SH-SY5Y (cell line): ENCODE measurements around the gene TMEM87A.

Experiments used
- GATA2 ChIP-seq: IDR thresholded peaks from 2 replicates; pipeline ENCODE4 v1.6.1; 2011; ENCODE audit warnings: mild to moderate bottlenecking, low read depth, low read length
- GATA3 ChIP-seq: IDR thresholded peaks from 2 replicates; pipeline ENCODE4 v1.6.1; 2011; ENCODE audit warnings: low read depth, mild to moderate bottlenecking, low read length, moderate library complexity

Gene TMEM87A

DNA sequence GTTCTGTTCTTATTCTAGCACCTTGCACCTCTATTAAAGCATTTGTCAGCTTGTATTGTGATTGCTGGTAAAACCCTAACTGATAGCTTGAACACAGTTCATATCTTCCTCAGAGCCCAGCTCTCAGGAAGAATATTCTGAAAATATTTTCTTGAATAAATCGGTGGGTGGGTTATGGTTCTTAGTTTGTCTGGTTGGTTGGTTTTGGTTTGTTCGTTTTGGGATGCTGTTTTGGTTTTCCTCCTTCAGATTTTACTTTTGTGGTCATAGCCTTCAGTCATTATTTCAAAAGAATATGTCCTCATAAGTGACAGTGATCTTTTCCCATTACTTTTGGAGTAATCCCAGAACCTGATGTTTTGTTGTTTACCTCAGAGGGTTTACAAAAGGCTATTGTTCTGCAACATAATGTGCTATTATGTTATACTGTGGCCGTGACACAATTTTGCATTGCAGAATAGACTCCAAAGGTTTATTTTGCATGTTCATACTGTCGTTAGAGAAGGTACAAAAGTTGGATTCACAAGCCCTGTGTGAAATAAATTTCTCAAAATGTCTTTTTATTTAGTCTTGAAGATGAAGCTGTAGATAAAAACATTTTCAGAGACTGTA lies 2.7 kb upstream of the TMEM87A start:
- no peak for TF ChIP-seq GATA3

DNA sequence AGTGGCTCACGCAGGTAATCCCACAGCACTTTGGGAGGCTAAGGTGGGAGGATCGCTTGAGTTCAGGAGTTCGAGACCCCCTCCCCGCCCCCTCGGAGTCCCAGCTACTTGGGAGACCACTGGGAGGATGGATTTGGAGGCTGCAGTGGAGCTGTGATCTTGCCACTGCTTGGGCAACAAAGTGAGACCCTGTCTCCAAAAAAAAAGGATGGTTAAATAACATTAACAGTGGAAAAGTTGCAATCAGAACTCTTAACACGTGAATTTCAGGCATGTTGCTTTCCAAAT lies 1.4 kb upstream of the TMEM87A start:
- TF ChIP-seq GATA3 (no peak), GATA2 (no peak)

DNA sequence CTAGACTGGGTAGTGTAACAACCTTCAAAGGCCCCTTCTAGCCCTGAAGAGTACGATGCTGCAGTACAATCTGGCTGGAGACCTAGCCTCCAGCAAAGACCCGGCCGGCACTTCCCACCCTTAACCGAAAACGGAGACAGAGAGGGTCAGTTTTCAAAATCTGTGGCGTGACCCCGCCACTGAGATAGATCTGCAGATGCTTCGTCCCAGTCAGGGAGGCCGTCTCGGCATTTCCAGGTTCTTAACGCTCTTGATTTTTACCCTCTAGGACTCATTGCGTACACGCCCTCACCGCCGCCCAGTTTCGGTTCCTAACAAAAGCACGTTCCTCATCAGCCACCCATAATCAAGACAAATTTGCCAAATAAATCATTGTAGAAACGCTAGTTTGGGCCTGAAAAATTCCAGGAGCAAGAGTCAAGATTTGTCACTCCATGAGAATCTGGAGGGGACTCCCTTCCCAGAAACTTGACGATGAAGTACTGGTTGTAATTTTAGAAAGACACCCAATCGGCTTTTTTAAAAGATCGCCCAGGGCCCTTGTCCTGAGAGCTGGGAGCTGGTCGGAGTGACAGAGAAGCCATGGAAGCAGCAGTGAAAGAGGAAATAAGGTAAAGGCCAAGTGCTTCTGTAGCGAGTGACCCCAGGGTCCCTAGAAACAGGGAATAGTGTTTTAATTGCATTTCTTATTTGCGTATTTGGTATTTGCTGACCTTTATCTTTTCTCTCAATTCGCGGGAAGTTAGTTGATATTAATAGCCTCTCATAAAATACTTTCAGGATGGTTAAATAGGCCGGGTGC lies 868 bp upstream of the TMEM87A start:
- no peak for TF ChIP-seq GATA2
- no peak for TF ChIP-seq GATA3

DNA sequence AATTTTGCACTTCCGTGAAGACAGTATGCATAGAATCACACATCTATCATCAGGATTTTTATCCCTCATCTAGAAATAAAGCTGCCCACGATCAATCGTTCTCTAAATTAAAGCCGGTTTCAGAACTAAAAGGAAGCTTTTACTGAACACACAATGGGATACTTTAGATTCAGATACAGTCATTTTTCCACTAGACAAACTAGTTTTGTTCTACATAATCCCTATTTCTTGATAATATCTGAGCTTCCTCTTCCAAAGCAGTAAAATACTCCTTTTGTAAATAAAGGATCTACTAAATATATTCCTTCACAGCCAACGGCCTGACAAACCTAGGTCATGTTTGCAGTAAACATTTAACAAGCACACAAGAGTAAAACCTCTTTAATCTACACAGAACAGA lies 2.2 kb downstream of the TMEM87A start:
- TF ChIP-seq GATA3 (no peak), GATA2 (no peak)

- TF ChIP-seq GATA3 (no peak), GATA2 (no peak)
Observed at GRCh38 chr15:42270551-42270950, 2.7 kb downstream of the TMEM87A start.

- TF ChIP-seq GATA3 (no peak), GATA2 (no peak)
Observed at GRCh38 chr15:42267286-42267685, 5.9 kb downstream of the TMEM87A start.

DNA sequence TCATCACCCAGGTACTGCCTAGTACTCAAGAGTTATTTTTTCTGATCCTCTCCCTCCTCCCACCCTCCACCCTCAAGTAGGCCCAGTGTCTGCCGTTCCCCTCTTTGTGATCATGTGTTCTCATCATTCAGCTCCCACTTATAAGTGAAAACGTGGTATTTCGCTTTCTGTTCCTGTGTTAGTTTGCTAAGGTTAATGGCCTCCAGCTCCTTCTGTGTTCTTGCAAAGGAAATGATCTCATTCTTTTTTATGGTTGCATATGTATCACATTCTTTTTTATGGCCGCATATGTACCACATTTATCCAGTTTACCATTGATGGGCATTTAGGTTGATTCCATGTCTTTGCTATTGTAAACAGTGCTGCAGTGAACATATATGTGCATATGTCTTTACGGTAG lies 8.4 kb downstream of the TMEM87A start:
- TF ChIP-seq GATA3 (no peak), GATA2 (no peak)

GRCh38 chr15:42253300-42253699 lies 19.9 kb downstream of the TMEM87A start:
- no peak for TF ChIP-seq GATA3
- TF ChIP-seq GATA2, result no peak

- no peak for TF ChIP-seq GATA3
- TF ChIP-seq GATA2, result no peak
Observed at GRCh38 chr15:42240823-42241222, 32.4 kb downstream of the TMEM87A start.

DNA sequence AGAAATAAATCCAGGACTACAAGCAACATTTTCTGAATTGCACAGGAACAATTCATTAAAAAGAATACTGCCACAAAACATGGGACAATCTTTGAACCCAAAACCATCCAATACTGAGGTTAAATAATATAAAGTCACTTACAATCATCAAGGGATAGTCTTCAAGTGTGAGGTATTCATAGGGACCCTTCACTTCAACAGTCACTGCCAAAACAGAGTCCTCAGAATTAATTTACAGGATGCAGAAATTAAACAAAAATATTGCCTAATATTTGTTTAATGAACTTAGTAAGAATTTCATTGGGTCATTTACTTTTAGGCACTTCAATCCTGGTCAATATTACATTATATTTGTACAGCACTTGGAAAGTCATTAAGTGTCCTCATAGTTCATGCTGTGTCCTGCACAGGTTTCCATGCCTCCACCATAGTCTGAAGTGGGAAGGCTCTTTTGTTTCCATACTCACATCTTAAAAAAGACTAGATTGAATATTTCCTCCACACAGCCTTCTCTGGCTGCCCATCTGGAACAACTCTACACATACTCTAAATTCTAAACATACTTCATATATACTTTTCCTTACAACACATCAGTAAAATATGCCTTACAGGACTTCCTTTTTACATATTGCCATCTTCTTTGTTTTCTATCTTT lies 33.6 kb downstream of the TMEM87A start:
- no peak for TF ChIP-seq GATA3
- TF ChIP-seq GATA2, result no peak

GRCh38 chr15:42233107-42233506 lies 40.1 kb downstream of the TMEM87A start:
- no peak for TF ChIP-seq GATA3
- TF ChIP-seq GATA2, result no peak

DNA sequence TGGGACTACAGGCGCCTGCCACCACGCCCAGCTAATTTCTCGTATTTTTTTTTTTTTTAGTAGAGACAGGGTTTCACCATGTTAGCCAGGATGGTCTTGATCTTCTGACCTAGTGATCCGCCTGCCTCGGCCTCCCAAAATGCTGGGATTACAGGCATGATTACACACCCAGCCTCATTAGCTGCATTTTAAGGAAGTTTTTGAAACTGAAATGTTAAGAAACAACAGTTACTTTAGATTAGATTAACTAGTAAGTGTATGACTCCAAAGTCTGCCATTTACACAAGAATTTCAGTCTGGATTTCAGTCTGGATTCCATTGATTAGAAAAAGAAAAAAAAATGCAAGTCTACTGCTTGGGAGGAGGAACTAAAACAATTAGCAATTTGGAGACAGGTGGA lies 40.6 kb downstream of the TMEM87A start:
- TF ChIP-seq GATA2, result no peak
- no peak for TF ChIP-seq GATA3

DNA sequence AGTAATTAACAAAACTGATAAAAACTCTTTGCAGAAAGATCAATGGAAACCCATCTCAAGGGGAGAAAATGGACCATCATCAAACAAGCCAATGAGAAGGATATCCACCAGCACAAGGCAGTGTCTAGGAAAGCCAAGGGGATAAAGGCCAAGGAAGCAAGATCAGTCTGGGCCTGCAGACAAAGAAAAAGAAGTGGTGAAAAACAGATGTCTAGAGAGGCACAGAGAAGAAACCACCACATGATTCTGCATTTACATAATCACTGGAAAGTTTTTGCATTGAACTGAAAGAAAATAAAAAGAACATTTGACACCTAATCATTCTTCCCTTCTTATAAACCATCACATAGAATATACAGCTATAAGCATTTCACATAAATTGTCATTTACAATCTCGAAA lies 42.1 kb downstream of the TMEM87A start:
- TF ChIP-seq GATA3 (no peak), GATA2 (no peak)

GRCh38 chr15:42228036-42228435 lies 45.2 kb downstream of the TMEM87A start:
- no peak for TF ChIP-seq GATA2
- no peak for TF ChIP-seq GATA3

DNA sequence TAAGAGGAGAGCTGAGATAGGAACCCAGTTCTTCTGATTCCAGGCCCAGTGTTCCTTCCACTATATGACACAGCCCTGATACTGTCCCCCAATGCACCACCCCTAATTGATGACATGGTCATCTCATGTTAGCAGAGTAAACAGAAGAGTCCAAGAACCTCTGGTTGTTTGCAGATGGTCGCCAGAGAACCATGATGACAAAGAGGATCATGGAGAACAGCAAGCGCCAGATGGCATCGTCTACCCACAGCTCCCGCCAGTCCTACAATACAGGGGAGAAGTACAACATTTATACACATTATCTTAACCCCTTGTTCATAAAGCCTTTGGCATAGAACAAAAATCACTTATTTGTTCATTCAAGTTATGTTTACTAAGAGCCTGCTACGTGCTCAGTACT lies 46.6 kb downstream of the TMEM87A start:
- no peak for TF ChIP-seq GATA2
- TF ChIP-seq GATA3, result no peak
